Suprapubic skin (tissue), 3 donors: ENCODE results near the gene CNTD1.

Source experiments
- CTCF ChIP-seq, 2 donors: fragments of 200-600 bp in 1 of 2; fragments of 450-650 bp in 1 of 2; sonication (generic) in 1 of 2; IDR thresholded peaks; one replicate each; pipeline ENCODE4 v1.5.1; 2016 to 2019; ENCODE audit warnings: antibody characterized with exemption in 2 of 2, mild to moderate bottlenecking in 1 of 2, moderate library complexity in 1 of 2
- EP300 ChIP-seq: sonication (generic); formaldehyde crosslinking; IDR thresholded peaks from one replicate; pipeline ENCODE4 v1.6.1; 2017; ENCODE audit warnings: antibody characterized with exemption
- POLR2A ChIP-seq, 2 donors: fragments of 450-650 bp; IDR thresholded peaks; one replicate each; pipeline ENCODE4 v1.6.1; 2017; ENCODE audit warnings: antibody characterized with exemption in 2 of 2, mild to moderate bottlenecking in 2 of 2, moderate library complexity in 2 of 2

- no peak for TF ChIP-seq CTCF (IDR thresholded peaks at IDR 0.05)
- TF ChIP-seq POLR2A (IDR thresholded peaks at IDR 0.05), result no peak
- no peak for TF ChIP-seq EP300
Measured at GRCh38 chr17:42844761-42845555, 46.3 kb downstream of the CNTD1 start.
